ENCODE data around the gene GOLGA6C. TPM values are rescaled to one million over a fixed set of nuclear protein-coding genes. Genes with fewer than 3 reads are reported as not detected.
A peak's percentile ranks its signal among the peaks of the same experiment; 100 is the strongest.
"Not testable (repeated sequence)": the region's sequence is repeated elsewhere in the genome, so short reads cannot be mapped to it uniquely, and the experiment has no call there.

GOLGA6C gene
- total and polyA plus RNA-seq, 10 of the 15 experiments (the other 5 are each of a cell fraction or from before 2014, with no cell fraction given): not detected

DNA sequence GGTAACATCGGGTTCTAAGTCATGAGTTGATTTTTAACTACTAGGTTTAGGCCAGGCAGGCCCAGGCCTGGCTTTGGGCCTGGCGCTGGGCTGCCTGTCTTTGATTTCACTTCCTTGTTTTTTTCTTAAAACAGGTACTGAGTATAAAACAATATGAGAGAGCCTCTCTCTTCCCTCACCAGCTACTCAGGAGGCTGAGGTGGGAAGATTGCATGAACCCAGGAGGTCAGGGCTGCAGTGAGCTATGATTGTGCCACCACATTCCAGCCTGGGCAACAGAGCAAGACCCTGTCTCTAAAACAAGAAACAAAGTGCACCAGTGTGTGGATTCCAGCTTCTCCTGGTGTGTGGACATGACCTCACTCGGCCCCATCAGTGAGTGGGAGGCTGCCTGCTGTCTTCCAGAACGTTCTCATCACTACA, 38.6 kb upstream of the GOLGA6C start:
- in situ Hi-C loops (cut with MboI); FAIRE-seq; H3K79me2 ChIP-seq (ENCODE audit: control insufficient read depth, insufficient read depth, low read length); BruUV-seq (replicated peaks); H3K4me3 ChIP-seq; DNase-seq (ENCODE audit: low read depth, low spot score); H3K9me3 ChIP-seq (replicated peaks; ENCODE audit: control insufficient read depth, insufficient read depth, low read length); H3K27me3 ChIP-seq (replicated peaks in 1 of 2; ENCODE audit: control insufficient read depth in 2 of 2, insufficient read depth in 2 of 2, low read length in 1 of 2); H4K20me1 ChIP-seq (ENCODE audit: control insufficient read depth, insufficient read depth); H3K36me3 ChIP-seq (ENCODE audit: control insufficient read depth in 2 of 2, insufficient read depth in 2 of 2, low read length in 1 of 2); H2AFZ ChIP-seq (ENCODE audit: control insufficient read depth, low read depth, low read length); intact Hi-C loops (cut with micrococcal nuclease; ENCODE audit: unreplicated experiment): not testable (repeated sequence)
- RAD21 ChIA-PET (ENCODE audit: unreplicated experiment): interaction anchor here (0.9 to 1.8 kb wide), 9 partner anchors 9 to 265 kb away, joined by 3 to 9 read pairs (median 3); partner anchors contain the start of genes C15orf39 and RPP25
- TF ChIP-seq IKZF1 (conservative IDR thresholded peaks at IDR 0.05): peak; percentile 59
- peak; percentile 73 for TF ChIP-seq SPI1 (IDR thresholded peaks at IDR 0.05; ENCODE audit: borderline replicate concordance, insufficient read depth, low read depth, low read length)
- TF ChIP-seq IKZF2 (IDR thresholded peaks at IDR 0.05): peak; percentile 38 to 44; a peak in 2 of 4 replicates
- TF ChIP-seq, protein P1, sequence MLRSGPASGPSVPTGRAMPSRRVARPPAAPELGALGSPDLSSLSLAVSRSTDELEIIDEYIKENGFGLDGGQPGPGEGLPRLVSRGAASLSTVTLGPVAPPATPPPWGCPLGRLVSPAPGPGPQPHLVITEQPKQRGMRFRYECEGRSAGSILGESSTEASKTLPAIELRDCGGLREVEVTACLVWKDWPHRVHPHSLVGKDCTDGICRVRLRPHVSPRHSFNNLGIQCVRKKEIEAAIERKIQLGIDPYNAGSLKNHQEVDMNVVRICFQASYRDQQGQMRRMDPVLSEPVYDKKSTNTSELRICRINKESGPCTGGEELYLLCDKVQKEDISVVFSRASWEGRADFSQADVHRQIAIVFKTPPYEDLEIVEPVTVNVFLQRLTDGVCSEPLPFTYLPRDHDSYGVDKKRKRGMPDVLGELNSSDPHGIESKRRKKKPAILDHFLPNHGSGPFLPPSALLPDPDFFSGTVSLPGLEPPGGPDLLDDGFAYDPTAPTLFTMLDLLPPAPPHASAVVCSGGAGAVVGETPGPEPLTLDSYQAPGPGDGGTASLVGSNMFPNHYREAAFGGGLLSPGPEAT (IDR thresholded peaks at IDR 0.05; ENCODE audit: low read depth): peak; percentile 68; the same call in 1 of the 2 replicates
- TF ChIP-seq, protein P2, sequence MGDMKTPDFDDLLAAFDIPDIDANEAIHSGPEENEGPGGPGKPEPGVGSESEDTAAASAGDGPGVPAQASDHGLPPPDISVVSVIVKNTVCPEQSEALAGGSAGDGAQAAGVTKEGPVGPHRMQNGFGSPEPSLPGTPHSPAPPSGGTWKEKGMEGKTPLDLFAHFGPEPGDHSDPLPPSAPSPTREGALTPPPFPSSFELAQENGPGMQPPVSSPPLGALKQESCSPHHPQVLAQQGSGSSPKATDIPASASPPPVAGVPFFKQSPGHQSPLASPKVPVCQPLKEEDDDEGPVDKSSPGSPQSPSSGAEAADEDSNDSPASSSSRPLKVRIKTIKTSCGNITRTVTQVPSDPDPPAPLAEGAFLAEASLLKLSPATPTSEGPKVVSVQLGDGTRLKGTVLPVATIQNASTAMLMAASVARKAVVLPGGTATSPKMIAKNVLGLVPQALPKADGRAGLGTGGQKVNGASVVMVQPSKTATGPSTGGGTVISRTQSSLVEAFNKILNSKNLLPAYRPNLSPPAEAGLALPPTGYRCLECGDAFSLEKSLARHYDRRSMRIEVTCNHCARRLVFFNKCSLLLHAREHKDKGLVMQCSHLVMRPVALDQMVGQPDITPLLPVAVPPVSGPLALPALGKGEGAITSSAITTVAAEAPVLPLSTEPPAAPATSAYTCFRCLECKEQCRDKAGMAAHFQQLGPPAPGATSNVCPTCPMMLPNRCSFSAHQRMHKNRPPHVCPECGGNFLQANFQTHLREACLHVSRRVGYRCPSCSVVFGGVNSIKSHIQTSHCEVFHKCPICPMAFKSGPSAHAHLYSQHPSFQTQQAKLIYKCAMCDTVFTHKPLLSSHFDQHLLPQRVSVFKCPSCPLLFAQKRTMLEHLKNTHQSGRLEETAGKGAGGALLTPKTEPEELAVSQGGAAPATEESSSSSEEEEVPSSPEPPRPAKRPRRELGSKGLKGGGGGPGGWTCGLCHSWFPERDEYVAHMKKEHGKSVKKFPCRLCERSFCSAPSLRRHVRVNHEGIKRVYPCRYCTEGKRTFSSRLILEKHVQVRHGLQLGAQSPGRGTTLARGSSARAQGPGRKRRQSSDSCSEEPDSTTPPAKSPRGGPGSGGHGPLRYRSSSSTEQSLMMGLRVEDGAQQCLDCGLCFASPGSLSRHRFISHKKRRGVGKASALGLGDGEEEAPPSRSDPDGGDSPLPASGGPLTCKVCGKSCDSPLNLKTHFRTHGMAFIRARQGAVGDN (IDR thresholded peaks at IDR 0.05): peak; percentile 93
- peak; percentile 49; the same call in 1 of the 2 replicates for TF ChIP-seq SMARCA5 (IDR thresholded peaks at IDR 0.05)
- TF ChIP-seq, protein P3, sequence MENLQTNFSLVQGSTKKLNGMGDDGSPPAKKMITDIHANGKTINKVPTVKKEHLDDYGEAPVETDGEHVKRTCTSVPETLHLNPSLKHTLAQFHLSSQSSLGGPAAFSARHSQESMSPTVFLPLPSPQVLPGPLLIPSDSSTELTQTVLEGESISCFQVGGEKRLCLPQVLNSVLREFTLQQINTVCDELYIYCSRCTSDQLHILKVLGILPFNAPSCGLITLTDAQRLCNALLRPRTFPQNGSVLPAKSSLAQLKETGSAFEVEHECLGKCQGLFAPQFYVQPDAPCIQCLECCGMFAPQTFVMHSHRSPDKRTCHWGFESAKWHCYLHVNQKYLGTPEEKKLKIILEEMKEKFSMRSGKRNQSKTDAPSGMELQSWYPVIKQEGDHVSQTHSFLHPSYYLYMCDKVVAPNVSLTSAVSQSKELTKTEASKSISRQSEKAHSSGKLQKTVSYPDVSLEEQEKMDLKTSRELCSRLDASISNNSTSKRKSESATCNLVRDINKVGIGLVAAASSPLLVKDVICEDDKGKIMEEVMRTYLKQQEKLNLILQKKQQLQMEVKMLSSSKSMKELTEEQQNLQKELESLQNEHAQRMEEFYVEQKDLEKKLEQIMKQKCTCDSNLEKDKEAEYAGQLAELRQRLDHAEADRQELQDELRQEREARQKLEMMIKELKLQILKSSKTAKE (IDR thresholded peaks at IDR 0.05; ENCODE audit: low read depth, poor library complexity, severe bottlenecking): peak; percentile 59
- POLR2A ChIA-PET: interaction anchor here (0.6 to 2.4 kb wide), 6 partner anchors 10 to 364 kb away, joined by 3 to 6 read pairs (median 3); no protein-coding TSS in a partner anchor
- CTCF ChIA-PET: interaction anchor here (0.6 to 2.0 kb wide), 5 partner anchors 80 to 190 kb away, joined by 3 to 7 read pairs (median 4); partner anchors contain the start of gene MAN2C1
- SMC1A ChIA-PET (ENCODE audit: uncharacterized antibody, unreplicated experiment): interaction anchor here (0.6 to 2.2 kb wide), 6 partner anchors 10 to 191 kb away, joined by 3 to 8 read pairs (median 4); no protein-coding TSS in a partner anchor
- peak overlapping the region; percentile 20; the same call in 1 of the 2 replicates for H3K9ac ChIP-seq (ENCODE audit: control insufficient read depth, insufficient read depth, low read length)
- peak overlapping the region; percentile 55 for H3K27ac ChIP-seq (ENCODE audit: control insufficient read depth, insufficient read depth)
- H3K4me1 ChIP-seq (ENCODE audit: control insufficient read depth, insufficient read depth, low read length): peaks cover 18% of the 10 kb centered on the region
- H3K4me2 ChIP-seq (ENCODE audit: control insufficient read depth, insufficient read depth): peak overlapping the region; percentile 54
- peak; percentile 62 for ATAC-seq
- WGBS (ENCODE audit: insufficient coverage, insufficient replicate concordance, low lambda C conversion rate, missing lambda C conversion rate): 11% methylated on average over 4 of the region's 4 CpGs
